H54 (cell line): ENCODE measurements around the gene CLIC4.
"Not testable (repeated sequence)": the region's sequence is repeated elsewhere in the genome, so short reads cannot be mapped to it uniquely, and the experiment has no call there.

Experiments
- DNase-seq: peaks from one replicate; pipeline ENCODE4 v3.0.0; 2011; ENCODE audit warnings: low spot score, mixed read lengths; ENCODE audit not compliant: insufficient read length
- FAIRE-seq: peaks from 3 replicates; lab custom pipeline; 2011; peaks lifted over from hg19 to GRCh38; lab: Jason Lieb, UNC
- POLR2A ChIP-seq: IDR thresholded peaks from 2 replicates; pipeline ENCODE4 v1.6.1; 2011; ENCODE audit warnings: low read depth, mild to moderate bottlenecking, low read length

Gene CLIC4

DNA sequence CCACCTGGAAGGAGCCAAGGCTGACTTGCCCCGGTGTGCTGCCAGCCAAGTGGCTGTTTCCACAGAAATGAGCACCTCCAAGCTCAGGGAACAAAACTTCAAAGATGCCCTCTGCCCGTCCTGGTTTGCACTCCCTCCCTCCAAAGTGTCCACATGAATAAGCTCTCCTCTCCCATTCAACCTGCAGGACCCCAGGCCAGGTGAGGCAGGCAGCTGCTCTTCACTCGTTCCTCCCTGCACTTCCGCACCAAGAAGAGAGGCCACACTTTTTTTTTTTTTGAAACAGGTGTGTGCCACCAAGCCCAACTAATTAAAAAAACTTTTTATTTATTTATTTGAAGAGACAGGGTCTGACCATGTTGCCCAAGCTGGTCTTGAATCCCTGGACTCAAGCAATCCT, 18.5 kb upstream of the CLIC4 start:
- no peak for DNase-seq
- no peak for FAIRE-seq
- TF ChIP-seq POLR2A = no peak

DNA sequence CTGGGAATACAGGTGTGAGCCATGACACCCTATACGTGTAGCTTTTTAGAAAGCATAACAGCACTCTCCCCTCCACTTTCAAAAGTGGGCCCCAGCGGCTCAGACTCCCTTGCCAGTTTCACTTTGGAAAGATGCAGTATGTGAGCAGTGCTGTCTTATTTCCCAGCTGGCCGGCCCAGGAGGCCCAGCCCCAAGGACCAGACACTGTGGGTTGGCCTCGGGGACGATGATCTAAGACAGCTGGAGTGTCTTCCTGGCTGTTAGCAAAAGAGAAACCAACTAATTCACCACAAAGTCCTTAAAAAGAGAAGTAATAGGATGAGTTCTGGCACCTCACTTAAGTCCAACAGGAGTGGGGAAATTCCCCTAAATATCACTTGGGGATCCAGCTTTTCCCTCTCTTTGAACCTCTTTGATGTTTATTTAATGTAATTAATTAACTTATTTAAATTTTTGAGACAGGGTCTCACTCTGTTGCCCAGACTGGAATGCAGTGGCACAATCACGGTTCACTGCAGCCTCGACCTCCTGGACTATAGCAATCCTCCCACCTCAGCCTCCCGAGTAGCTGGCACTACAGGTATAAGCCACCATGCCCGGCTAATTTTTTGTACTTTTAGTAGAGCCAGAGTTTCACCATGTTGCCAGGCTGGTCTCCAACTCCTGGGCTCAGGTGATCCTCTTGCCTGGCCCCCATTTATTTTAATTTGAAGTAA, 17.6 kb upstream of the CLIC4 start:
- TF ChIP-seq POLR2A = no peak
- FAIRE-seq (no peak), DNase-seq (no peak)

DNA sequence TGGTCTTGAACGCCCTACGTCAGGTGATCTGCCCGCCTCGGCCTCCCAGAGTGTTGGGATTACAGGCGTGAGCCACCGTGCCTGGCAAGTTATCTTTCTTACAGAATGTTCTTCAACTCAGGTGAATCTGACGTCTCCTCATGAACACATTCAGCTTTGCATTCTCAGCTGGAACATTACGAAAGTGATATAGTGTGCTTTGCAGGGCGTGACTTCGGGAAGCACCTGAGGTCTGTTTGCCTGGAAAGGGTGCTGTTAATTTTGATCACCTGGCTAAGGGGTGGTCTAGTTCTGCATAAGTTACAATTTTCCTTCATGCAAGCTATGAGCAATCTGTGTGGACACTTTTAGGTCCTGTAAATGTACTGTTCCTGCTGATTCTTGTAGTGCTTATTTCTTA, 16.3 kb upstream of the CLIC4 start:
- no peak for FAIRE-seq
- DNase-seq = no peak
- no peak for TF ChIP-seq POLR2A

DNA sequence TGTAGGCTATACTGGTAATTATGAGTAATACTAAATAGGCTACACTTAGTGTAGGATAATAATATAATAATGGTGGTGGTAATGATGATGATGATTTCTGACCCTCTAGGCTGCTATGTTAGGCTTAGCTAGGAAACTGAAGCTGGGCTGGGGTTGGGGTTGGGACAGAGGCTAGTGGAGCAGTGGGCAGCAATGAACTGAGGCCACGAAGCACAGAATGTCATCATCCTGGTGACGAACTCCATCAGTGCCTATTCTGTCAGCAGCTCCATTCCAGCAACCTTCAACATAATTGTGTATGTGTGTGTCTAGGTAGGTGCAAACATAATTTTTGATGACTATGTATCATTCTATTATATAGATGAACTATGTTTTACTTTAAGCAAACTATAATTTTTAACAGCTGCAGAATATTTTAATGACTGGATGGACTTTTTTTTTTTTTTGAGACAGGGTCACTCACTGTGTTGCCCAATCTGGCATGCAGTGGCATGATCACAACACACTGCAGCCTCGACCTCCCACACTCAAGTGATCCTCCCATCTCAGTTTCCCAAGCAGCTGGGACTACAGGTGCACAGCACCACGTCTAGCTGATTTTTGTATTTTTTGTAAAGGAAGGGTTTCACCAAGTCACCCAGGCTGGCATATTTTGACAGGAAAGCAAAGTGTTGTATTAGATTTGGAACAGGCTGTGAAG, 12.9 kb upstream of the CLIC4 start:
- FAIRE-seq (no peak), DNase-seq (no peak)
- no peak for TF ChIP-seq POLR2A

DNA sequence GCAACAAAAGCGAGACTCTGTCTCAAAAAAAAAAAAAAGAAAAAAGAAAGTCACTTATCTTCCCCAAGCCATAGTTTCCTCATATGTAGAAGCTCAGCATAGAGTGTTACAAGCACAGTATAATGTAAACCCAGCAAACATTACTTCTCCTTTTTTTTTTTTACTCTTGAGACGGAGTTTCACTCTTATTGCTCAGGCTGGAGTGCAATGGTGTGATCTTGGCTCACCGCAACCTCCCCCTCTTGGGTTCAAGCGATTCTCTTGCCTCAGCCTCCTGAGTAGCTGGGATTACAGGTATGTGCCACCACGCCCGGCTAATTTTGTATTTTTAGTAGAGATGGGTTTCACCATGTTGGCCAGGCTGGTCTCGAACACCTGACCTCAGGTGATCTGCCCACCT, 11.9 kb upstream of the CLIC4 start:
- FAIRE-seq, DNase-seq: not testable (repeated sequence)

DNA sequence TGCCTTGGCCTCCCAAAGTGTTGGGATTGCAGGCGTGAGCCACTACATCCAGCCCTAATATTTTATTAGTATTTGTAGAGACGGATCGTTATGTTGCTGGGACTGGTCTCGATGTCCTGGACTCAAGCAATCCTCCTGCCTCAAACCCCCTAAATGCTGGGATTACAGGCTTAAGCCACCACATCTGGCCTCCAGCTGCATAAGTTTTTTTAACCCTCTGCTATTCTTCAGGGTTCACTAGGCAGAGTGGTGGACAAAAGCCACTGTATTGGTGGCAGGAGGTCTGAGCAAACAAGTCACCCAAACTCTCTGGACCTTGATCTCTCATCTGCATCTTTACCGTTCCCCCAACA, 10.1 kb upstream of the CLIC4 start:
- FAIRE-seq = no peak
- TF ChIP-seq POLR2A = no peak
- no peak for DNase-seq

DNA sequence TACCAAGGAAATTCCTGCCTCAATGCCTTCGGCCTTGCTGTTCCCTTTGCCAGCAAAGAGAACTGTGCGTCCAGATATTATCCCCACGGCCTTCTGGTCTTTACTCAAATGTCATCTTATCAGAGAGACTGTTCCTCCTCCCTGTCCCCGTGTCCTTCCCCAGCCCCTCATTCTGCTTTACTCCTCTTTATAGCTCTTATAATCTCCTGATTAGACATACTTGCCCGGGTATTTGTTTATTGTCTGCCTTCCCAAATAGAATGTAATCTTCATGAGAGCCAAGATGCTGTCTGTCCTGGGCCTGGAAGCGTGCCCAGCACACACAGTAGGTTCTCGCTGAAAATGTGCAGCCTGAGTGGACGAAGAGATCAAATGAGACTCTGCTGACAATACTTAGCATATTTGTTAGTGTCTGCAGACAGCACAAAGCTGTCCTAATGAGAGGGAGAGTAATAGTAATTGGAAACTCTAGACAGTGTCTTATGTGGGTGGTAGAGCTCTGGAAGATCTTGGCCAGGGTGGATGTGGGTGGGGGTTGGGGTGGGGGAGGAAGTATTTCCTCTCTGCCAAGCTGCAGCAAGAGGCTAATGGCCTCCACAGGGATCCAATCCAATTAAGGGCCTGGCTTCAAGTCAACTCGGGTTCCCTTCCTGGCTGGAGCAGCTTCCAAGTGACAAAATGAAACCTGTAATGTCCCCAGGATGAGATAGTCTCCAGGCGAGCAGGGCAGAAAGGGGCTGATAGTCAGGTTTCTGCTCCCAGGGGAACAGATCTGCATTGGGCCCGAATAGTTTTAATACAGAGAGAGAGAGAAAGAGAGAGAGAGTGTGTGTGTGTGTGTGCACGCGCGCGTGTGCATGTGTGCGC, 9.5 kb upstream of the CLIC4 start:
- FAIRE-seq (no peak), DNase-seq (no peak)
- no peak for TF ChIP-seq POLR2A

DNA sequence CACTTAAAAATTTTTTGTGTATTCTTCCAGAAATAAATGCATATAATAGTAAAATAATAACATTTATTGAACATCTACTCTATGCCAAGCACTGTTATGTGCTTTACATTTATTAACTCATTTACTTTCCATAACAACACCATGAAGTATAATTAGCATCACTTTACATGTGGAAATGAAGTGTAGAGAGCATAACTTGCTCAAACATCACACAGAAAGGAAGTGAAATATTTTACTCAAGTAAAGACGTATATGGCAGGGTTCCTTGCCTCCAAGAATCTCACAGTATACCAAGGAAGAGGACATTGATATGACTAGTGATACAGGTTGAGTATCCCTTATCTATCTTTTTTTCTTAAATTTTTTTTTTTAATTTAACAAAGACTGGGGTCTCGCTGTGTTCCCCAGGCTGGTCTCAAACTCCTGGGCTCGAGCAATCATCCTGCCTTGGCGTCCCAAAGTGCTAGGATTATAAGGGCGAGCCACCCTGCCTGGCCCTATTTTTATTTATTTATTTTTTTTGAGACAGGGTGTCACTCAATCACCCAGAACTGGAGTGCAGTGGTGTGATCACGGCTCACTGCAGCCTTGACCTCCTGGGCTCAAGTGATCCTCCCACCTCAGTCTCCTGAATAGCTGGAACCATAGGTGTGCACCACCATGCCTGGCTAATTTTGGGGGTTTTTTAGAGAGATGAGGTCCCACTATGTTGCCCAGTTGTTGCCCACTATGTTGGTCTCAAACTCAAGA, 7.7 kb upstream of the CLIC4 start:
- FAIRE-seq (no peak), DNase-seq (no peak)
- TF ChIP-seq POLR2A = no peak

DNA sequence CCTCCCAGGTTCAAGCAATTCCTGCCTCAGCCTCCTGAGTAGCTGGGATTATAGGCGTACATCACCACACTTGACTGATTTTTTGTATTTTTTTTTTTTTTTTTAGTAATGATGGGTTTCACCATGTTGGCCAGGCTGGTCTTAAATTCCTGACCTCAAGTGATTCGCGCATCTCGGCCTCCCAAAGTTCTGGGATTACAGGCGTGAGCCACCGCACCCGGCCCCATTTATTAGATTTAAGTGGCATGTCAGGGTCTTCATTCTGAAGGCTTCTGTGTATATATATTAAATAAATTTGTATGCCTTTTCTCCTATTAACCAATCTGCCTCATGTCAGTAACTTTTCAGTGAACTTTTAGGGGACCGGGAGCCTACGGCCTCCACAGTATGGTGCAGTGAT, 6.0 kb upstream of the CLIC4 start:
- no peak for FAIRE-seq
- no peak for DNase-seq
- no peak for TF ChIP-seq POLR2A

DNA sequence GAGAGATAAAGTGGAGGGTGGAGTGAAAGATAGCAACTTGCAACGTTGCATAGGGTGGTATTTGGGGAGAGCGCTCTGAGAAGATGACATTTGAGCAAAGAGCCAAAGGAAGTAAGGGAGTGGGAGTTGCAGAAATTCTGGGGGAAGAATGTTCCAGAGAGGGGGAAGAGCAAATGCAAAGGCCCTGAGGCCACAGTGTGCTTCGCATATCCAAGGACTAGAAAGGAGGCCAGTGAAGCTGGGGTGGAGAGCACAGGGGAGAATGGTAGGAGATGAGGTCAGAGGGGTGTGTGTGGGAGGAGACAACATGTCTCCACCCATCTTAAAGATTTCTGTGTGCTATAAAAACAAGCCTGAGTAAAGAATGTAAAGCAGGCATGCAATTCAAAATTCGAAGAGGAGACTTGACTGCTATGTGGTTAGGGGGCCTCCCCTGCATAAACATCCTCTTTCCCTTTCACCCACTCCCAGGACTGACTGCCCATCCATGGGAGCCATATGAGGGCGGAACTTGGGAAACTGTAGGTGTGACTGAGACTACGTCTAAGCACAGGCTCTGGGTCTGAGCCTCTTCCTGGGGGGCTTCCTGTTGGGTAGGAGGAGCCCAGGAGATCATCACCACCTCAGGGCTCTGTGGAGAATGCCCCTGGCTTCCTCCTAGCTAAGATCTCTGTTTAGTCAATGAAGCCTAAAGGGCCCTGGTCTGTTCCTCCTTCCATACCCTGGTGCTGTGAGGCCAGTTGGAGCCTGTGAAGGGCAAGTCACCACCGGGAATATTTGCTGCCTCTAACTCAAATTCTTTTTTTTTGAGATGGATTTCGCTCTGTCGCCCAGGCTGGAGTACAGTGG, 2.9 kb upstream of the CLIC4 start:
- peak; percentile 68 for FAIRE-seq
- no peak for TF ChIP-seq POLR2A
- DNase-seq = peak; percentile 33

DNA sequence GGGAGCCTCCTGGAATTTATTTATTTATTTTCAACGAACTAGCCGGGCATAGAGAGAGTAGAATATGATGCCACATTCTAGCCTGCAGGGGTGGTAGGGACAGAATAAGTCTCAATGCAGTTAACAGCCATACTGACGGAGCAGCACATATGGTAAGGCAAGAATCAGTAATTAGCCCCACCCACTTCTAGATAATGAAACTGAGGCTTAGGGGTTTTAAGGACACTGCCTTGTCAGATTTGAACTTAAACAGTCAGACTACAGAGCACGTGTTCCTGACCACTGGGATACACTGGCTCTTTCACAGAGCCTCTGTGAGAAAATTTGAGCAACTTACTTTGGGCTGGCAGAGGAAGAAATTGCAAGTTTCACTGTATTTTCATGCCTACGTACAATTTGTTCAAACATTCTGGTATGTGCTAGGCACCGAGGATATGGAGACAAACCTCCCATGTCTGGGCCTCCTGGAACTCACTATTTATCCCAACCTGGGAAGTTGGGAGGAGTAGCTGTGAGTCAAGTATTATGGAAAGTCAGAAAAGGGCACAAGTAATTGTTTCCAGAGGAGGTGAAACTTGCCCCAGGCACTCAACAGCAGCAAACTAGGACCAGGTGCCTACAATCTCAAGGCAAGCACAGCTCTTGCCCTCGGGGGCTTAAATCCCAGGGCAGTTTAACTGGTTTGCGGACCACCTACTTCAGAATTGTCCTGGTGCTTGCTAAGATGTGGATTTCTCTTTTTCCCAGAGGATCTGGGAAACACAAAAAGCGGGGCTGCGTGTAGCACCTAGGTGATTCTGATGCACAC, 1.6 kb upstream of the CLIC4 start:
- no peak for DNase-seq
- TF ChIP-seq POLR2A = no peak
- FAIRE-seq = peak; percentile 41
